ENCODE data around the gene ZBED1. TPM values are rescaled to one million over a fixed set of nuclear protein-coding genes. Genes with fewer than 3 reads are reported as not detected.

Gene ZBED1
- total and polyA plus RNA-seq, 9 of the 15 experiments (the other 6 are each of a cell fraction or from before 2014, with no cell fraction given): 0.61 to 27.6 (median 13.9) TPM

- TF ChIP-seq HNRNPH1 (optimal IDR thresholded peaks at IDR 0.05; ENCODE audit: low read depth, low read length) (no peak), SP1 (CRISPR knock-in tag; IDR thresholded peaks at IDR 0.05) (peak; percentile 24; the same call in 1 of the 2 replicates), MLLT1 (IDR thresholded peaks at IDR 0.05) (peak in 1 of 2 experiments; percentile 49; a peak in 1 of 4 replicates), RBM25 (IDR thresholded peaks at IDR 0.05; ENCODE audit: low read depth, low read length, severe bottlenecking) (peak; percentile 14), AFF1 (IDR thresholded peaks at IDR 0.05; ENCODE audit: low read depth in 1 of 2, partially characterized antibody in 2 of 2) (peak in 1 of 2 experiments; percentile 60), CREB1 (IDR thresholded peaks at IDR 0.05) (no peak; the same call in none of the 2 replicates), CREB1 (CRISPR knock-in tag; IDR thresholded peaks at IDR 0.05) (peak; percentile 69), NCOA6 (IDR thresholded peaks at IDR 0.05) (peak; percentile 88), ZBTB7A (IDR thresholded peaks at IDR 0.05; ENCODE audit: borderline replicate concordance, control insufficient read depth, low read depth, low read length) (no peak), CHD4 (IDR thresholded peaks at IDR 0.05; ENCODE audit: insufficient read depth, insufficient replicate concordance, low read depth, low read length, poor library complexity, severe bottlenecking) (peak; percentile 97), RAD51 (IDR thresholded peaks at IDR 0.05; ENCODE audit: borderline replicate concordance, low read depth) (peak; percentile 46; the same call in 1 of the 2 replicates), PHF8 (IDR thresholded peaks at IDR 0.05; ENCODE audit: borderline replicate concordance, low read length) (peak; percentile 6; the same call in 1 of the 2 replicates), CTBP1 (IDR thresholded peaks at IDR 0.05; ENCODE audit: borderline replicate concordance) (peak; percentile 51), NFATC3 (IDR thresholded peaks at IDR 0.05) (peak; percentile 89), EP400 (IDR thresholded peaks at IDR 0.05) (peak; percentile 84), TCF15 (CRISPR knock-in tag; IDR thresholded peaks at IDR 0.05) (no peak), NUFIP1 (IDR thresholded peaks at IDR 0.05; ENCODE audit: partially characterized antibody) (peak; percentile 15)
Measured at GRCh38 chrX:2463973-2464676, 36.7 kb downstream of the ZBED1 start (continued).
